H1 (cell line): ENCODE data around the gene CIZ1. TPM values are rescaled to one million over a fixed set of nuclear protein-coding genes. Genes with fewer than 3 reads are reported as not detected.

Source experiments
- BCL11A ChIP-seq, 2 experiments: IDR thresholded peaks; one replicate each; pipeline ENCODE4 v1.6.1; 2011; ENCODE audit warnings: low read depth in 2 of 2, low read length in 2 of 2, mild to moderate bottlenecking in 2 of 2
- PHF8 ChIP-seq: fragments of 200-600 bp; sonication (generic); conservative IDR thresholded peaks from 2 replicates; pipeline ENCODE4 v1.7.1; 2012; ENCODE audit warnings: low read depth, mild to moderate bottlenecking, inconsistent platforms, low read length, moderate library complexity
- RNF2 ChIP-seq: fragments of 200-900, 300-1000 bp; sonication (generic); IDR thresholded peaks from 2 replicates; pipeline ENCODE4 v1.7.1; 2016; ENCODE audit warnings: borderline replicate concordance, low read depth, mild to moderate bottlenecking, antibody characterized with exemption, low read length; ENCODE audit not compliant: poor library complexity, severe bottlenecking; ENCODE audit errors: missing control alignments
- polyA plus RNA-seq, 7 experiments: library from polyadenylated mRNA; depleted of rRNA in 3 of 7; stranded (reverse) in 5 of 7; unstranded in 2 of 7; fragments of >200 nt in 5 of 7; fragments of 200-250 nt in 2 of 7; gene quantifications; 1 replicate in 5 of 7; 2 replicates in 1 of 7; 4 replicates in 1 of 7; pipeline versions ENCODE4 v1.2.1 to v1.2.3, GENCODE V29; 2011 to 2013; ENCODE audit warnings: missing spikeins in 2 of 7, mixed read lengths in 2 of 7
- total RNA-seq: library from RNA; stranded (reverse); fragmentation: NEBNext Ultra II Directional; extraction: Animal tissue kit (Norgen Biotek cat#: 25700); gene quantifications from 2 replicates; pipeline ENCODE4 v1.2.1, GENCODE V29; 2021
- TF ChIP-seq, protein P1 (sequence below): fragments of 300-600 bp; sonication (generic); IDR thresholded peaks from 2 replicates; pipeline ENCODE4 v1.7.1; 2012; ENCODE audit warnings: low read length, moderate library complexity, mild to moderate bottlenecking, inconsistent platforms; ENCODE audit not compliant: insufficient replicate concordance

Gene CIZ1
- total and polyA plus RNA-seq, 2 of the 8 experiments (the other 6 are each of a cell fraction or from before 2014, with no cell fraction given), result 66.0 to 107 TPM

DNA sequence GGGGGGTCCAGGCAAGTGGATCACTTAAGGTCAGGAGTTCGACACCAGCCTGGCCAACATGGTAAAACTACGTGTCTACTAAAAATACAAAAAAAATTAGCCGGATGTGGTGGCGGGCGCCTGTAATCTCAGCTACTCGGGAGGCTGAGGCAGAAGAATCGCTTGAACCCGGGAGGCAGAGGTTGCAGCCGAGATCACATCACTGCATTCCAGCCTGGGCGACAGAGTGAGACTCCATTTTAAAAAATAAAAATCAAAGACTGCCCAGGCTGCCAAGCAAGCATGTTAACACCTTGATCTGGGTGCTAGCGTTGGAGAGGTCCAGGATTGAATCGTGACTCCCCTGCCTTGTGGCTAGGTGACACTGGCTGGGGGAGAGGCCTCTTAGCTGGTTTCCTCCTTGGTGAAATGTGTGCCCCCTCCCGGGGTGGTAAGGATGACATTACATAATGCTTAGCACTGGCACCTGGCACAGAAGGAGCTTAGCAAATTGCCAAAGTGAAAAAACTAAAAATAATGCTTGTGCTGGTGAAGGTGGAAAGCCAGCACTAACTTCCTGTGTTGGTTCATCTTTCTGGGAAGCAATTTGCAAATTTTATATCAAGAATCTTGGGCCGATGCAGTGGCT is 2.2 kb upstream of the CIZ1 start (continued):
- TF ChIP-seq, protein P1, sequence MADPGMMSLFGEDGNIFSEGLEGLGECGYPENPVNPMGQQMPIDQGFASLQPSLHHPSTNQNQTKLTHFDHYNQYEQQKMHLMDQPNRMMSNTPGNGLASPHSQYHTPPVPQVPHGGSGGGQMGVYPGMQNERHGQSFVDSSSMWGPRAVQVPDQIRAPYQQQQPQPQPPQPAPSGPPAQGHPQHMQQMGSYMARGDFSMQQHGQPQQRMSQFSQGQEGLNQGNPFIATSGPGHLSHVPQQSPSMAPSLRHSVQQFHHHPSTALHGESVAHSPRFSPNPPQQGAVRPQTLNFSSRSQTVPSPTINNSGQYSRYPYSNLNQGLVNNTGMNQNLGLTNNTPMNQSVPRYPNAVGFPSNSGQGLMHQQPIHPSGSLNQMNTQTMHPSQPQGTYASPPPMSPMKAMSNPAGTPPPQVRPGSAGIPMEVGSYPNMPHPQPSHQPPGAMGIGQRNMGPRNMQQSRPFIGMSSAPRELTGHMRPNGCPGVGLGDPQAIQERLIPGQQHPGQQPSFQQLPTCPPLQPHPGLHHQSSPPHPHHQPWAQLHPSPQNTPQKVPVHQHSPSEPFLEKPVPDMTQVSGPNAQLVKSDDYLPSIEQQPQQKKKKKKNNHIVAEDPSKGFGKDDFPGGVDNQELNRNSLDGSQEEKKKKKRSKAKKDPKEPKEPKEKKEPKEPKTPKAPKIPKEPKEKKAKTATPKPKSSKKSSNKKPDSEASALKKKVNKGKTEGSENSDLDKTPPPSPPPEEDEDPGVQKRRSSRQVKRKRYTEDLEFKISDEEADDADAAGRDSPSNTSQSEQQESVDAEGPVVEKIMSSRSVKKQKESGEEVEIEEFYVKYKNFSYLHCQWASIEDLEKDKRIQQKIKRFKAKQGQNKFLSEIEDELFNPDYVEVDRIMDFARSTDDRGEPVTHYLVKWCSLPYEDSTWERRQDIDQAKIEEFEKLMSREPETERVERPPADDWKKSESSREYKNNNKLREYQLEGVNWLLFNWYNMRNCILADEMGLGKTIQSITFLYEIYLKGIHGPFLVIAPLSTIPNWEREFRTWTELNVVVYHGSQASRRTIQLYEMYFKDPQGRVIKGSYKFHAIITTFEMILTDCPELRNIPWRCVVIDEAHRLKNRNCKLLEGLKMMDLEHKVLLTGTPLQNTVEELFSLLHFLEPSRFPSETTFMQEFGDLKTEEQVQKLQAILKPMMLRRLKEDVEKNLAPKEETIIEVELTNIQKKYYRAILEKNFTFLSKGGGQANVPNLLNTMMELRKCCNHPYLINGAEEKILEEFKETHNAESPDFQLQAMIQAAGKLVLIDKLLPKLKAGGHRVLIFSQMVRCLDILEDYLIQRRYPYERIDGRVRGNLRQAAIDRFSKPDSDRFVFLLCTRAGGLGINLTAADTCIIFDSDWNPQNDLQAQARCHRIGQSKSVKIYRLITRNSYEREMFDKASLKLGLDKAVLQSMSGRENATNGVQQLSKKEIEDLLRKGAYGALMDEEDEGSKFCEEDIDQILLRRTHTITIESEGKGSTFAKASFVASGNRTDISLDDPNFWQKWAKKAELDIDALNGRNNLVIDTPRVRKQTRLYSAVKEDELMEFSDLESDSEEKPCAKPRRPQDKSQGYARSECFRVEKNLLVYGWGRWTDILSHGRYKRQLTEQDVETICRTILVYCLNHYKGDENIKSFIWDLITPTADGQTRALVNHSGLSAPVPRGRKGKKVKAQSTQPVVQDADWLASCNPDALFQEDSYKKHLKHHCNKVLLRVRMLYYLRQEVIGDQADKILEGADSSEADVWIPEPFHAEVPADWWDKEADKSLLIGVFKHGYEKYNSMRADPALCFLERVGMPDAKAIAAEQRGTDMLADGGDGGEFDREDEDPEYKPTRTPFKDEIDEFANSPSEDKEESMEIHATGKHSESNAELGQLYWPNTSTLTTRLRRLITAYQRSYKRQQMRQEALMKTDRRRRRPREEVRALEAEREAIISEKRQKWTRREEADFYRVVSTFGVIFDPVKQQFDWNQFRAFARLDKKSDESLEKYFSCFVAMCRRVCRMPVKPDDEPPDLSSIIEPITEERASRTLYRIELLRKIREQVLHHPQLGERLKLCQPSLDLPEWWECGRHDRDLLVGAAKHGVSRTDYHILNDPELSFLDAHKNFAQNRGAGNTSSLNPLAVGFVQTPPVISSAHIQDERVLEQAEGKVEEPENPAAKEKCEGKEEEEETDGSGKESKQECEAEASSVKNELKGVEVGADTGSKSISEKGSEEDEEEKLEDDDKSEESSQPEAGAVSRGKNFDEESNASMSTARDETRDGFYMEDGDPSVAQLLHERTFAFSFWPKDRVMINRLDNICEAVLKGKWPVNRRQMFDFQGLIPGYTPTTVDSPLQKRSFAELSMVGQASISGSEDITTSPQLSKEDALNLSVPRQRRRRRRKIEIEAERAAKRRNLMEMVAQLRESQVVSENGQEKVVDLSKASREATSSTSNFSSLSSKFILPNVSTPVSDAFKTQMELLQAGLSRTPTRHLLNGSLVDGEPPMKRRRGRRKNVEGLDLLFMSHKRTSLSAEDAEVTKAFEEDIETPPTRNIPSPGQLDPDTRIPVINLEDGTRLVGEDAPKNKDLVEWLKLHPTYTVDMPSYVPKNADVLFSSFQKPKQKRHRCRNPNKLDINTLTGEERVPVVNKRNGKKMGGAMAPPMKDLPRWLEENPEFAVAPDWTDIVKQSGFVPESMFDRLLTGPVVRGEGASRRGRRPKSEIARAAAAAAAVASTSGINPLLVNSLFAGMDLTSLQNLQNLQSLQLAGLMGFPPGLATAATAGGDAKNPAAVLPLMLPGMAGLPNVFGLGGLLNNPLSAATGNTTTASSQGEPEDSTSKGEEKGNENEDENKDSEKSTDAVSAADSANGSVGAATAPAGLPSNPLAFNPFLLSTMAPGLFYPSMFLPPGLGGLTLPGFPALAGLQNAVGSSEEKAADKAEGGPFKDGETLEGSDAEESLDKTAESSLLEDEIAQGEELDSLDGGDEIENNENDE, result no peak
- no peak for TF ChIP-seq RNF2
- TF ChIP-seq BCL11A (IDR thresholded peaks at IDR 0.05; ENCODE audit: low read depth in 2 of 2, low read length in 2 of 2), result no peak
- TF ChIP-seq PHF8, result no peak
